ENCODE results near the gene LSM14B.

DNA sequence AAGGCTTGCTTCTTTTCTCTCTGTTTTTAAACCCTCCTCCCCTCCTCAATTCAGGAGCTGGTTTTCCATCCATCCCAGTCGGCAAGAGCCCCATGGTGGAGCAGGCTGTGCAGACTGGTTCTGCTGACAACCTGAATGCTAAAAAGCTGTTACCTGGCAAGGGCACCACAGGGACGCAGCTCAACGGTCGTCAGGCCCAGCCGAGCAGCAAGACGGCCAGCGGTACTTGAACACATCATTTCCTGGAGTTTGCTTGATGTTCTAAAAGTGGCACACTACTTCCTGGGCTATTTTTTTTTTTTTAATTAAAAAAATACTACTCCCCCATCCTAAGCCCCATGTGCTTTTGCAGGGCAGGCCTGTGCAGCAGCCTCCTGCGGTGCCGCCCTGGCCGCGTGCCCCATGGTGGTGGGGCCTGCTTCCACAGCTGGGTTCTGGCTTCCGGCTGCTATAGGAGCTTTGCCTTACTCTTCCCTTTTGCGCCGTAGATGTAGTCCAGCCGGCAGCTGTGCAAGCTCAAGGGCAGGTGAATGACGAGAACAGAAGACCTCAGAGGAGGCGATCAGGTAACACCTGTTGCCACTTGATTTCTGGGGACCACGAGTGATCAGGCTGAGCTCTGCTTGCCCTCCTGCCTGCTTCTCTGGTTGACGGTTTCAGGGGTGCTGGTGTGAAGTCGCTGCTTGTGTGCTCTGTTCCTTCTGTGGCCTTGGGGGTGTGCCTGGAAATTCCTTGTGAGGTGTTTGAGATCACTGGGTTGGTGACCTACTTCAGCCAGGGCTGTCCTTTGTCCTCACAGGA lies 7.7 kb downstream of the LSM14B start:
- TF ChIP-seq, protein P1, sequence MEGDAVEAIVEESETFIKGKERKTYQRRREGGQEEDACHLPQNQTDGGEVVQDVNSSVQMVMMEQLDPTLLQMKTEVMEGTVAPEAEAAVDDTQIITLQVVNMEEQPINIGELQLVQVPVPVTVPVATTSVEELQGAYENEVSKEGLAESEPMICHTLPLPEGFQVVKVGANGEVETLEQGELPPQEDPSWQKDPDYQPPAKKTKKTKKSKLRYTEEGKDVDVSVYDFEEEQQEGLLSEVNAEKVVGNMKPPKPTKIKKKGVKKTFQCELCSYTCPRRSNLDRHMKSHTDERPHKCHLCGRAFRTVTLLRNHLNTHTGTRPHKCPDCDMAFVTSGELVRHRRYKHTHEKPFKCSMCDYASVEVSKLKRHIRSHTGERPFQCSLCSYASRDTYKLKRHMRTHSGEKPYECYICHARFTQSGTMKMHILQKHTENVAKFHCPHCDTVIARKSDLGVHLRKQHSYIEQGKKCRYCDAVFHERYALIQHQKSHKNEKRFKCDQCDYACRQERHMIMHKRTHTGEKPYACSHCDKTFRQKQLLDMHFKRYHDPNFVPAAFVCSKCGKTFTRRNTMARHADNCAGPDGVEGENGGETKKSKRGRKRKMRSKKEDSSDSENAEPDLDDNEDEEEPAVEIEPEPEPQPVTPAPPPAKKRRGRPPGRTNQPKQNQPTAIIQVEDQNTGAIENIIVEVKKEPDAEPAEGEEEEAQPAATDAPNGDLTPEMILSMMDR (IDR thresholded peaks at IDR 0.05), result no peak
- TF ChIP-seq ZFX (IDR thresholded peaks at IDR 0.05; ENCODE audit: borderline replicate concordance), result no peak
